NCI-H748 treated with DMSO at 0.1 percent for 48 hours (cell line): ENCODE results near the gene TMEM8B.
A peak's percentile ranks its signal among the peaks of the same experiment; 100 is the strongest.
"Not testable (repeated sequence)": the region's sequence is repeated elsewhere in the genome, so short reads cannot be mapped to it uniquely, and the experiment has no call there.

Experiments used
- DNase-seq: peaks from one replicate; lab custom pipeline; 2025; lab: John Stamatoyannopoulos, UW

TMEM8B gene

DNA sequence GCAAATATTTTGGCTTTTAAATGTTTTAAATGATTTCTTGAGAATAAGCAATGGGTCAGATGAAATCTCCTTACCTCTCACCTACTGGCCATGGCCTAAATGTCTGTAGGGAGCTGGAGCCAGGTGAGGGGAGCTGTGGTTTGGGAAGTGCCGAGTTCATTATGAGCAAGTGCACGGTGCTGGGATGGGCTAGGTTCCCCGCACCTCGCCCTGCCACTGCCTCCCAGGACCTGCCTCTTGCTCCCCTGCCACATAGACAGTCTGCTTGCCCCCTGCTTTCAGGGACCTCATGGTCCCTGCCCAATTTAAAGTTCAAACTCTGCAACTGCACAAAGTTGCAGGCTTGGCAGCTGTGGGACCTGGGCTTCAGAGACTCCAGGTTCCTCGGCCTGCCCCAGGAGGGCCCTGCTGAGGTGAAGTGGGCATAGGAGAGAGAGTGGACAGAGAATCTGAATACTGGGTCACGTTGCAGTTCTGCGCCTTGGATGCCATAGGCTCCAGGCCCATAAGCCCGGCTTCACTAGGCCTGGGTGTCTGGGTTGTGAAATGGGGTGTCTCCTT lies 35.7 kb downstream of the TMEM8B start:
- DNase-seq = no peak

DNA sequence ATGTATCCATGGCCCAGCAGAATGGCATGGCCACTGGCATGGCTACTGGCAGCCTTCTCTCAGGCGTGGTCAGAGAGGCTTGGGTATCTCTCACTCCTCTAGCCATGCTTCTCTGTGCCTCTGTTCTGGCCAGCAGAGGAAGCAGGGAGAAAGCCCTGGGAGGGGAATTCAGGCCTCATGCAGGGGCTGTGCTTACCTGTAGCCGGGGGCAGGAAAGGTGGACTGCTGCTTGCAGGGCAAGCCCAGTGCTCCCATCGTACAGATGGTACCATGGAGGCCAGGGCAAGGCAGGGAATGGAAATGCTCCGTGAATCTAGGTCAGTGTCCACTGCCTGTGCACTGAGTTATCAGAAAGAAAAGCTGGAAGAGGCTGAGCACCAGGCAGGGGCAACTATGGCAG lies 38.5 kb downstream of the TMEM8B start:
- DNase-seq = no peak

DNA sequence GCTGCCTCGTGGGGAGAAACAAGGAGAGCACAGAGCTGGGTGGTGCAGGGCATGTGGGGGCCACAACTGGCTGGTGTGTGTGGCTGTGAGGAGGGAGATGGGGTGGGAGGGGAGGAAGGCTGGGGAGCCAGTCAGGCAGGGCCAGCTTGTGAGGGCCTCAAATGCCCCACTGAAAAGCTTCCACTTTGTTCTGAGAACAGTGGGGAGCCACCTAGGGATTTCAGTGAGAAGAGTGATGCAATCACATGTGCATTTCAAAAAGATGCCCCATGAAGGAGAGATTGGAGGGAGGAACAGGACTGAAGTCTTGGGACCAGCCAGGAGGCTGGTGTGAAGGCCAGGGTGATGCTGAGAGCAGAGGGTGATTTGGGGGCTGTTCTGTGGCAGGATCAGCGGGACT lies 39.9 kb downstream of the TMEM8B start:
- no peak for DNase-seq

DNA sequence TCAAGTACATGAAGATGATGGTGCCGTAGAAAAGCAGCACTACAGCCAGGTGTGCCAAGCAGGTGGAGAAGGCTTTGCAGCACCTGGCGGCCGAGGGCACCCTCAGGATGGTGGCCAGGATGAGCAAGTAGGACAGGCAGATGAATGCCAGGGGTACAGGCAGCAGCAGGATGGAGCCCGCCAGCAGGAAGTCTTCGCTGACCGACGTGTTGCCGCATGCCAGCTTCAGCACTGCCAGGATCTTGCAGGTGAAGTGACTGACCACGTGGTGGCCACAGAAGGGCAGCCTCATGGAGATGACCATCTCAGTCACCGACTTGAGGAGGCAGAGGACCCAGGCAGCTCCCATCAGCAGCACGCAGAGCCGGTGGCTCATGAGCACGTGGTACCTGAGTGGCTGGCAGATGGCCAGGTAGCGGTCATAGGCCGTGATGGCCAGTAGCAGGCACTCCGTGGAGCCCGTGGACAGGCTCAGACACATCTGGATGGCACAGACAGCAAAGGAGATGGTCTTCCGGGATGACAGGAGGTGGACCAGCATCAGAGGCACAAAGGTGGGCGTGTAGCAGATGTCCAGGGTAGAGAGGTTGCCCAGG lies 40.7 kb downstream of the TMEM8B start:
- no peak for DNase-seq

DNA sequence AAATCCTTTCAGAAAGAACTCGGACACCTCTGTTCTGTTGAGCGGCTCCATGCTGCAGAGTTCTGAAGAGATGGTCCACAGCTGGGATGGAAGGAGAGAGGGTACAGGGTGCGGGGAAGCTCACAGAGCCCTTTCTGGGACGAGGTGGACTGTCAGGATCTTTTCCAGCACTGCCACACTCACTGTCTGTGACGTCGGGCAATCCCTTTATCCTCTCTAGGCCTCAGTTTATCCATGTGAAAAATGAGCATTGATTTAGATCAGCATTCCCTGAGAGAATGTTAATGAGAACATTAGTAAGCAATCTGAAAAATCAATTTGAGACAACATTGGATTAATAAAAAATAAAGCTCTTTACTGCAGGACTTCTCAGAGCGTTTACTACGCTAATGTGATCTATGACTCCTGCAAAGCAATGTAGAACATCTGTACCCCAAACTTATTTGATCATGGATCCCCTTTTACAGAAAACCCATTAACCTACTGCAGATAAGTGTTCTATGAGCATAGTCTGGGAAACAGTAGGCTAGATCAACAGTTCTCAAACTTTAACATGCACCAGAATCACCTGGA lies 41.4 kb downstream of the TMEM8B start, which contains the start of gene OR13J1:
OR13J1 (minus strand) TSS at position 51 of the 573 bp plus-strand sequence; CDS start at position 51, 0 bp downstream.
- no peak for DNase-seq

DNA sequence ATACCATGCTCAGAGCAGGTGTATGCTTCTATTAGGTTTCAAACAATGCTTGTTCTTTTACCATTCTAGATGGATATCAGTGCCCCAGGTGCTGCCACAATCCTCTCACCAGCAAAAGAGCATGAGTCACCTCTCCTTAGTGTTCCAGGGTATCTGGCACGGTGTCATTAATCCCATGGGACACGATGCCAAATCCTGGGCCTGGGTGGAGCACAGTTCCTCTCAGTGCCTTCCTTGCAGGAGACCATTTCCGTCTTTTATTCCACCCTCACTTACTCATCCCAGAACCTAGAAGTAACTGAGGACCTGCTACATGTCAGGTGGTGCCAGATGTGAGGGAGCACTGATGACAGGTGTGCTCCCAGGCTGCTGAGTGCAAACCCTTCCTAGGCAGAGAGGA lies 42.5 kb downstream of the TMEM8B start:
- DNase-seq = no peak

DNA sequence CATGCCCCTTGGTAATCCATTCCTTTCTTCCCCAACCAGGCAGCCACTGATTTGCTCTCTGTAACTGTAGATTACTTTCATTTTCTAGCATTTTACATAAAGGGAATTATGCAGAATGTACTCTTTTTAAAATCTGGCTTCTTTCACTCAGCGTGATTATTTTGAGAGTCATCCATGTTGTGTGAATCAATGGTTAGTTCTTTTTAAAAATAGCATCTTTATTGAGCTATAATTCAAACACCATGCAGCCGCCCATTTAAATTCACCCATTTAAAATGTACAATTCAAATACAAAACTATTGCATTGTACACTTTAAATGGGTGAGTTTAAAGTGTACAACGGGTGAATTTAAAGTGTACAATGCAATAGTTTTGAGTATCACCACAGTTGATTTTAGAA lies 43.5 kb downstream of the TMEM8B start:
- DNase-seq = no peak

DNA sequence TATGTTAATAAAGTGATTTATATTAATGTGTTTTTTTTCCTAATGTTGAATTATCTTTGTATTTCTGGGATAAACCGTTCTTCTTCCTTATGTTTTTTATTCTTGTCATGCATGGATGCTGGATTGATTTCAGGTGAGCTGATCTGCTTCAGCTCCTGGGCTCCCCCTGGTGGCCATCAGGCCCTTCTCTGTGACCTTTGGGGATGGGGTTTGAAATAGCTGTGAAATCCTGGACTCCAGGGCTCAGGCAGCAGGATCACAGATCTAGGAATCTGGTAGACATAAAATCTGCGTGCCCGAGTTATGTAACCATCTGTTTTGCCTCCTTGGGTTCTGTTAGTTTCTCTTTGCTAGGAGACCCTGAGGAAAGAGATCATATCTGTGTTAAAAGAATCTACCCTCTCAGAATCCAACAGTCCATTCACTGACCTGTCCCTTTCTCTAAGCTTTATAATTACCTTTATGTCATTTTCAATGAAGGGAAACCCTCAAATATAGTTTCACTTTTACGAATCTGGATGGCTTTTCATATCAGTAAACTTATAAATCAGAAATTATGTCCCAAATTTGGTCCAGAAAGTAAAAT lies 53.3 kb downstream of the TMEM8B start:
- DNase-seq = peak; percentile 50

DNA sequence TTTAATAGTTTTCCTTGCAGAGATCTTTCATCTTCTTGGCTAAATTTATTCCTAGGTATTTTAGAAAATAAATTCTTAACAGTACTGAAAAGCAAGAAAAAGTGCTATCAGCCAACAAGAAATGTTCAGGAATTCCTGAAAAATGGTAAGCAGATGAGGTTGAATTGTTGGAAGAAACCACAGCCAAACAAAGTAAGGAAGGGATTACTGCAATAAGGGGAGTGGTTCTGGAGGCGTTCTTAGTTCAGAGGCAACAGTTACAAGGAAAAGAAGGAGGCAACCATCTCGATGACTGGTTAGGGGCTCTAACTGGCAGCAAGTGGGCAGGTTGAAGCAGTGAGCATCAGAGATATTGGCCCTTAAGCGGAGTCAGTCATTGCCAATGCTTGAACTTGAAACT lies 54.0 kb downstream of the TMEM8B start:
- no peak for DNase-seq

DNA sequence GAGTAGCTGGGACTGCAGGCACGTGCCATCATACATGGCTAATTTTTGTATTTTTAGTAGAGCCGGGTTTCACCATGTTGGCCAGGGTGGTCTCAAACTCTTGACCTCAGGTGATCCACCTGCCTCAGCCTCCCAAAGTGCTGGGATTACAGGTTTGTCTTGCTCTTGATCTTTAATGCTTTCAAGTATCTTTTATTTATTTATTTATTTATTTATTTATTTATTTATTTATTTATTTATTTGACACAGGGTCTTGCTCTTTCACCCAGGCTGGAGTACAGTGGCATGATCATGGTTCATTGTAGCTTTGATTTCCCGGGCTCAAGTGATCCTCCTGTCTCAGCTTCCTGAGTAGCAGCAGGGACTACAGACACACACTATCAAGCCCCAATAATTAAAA lies 55.9 kb downstream of the TMEM8B start:
- DNase-seq = not testable (repeated sequence)

DNA sequence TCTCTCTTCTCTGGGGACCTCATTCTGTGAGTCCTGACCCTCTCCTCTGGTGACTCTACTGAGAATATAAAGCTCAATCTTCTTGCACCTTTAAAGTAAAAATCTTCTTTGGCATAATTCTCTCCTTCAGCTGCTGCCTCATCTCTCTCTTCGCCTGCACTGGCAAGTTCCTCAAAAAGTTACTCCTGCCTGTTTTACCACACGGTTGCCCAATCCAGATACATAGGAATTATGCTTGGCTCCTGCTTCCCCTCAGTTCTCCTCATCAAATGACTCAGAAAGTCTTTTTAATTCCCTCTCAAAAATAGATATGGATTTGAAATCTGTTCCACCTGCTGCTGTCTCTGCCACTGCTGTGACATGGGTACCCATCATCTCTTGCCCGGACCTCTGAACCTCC lies 62.6 kb downstream of the TMEM8B start:
- no peak for DNase-seq

DNA sequence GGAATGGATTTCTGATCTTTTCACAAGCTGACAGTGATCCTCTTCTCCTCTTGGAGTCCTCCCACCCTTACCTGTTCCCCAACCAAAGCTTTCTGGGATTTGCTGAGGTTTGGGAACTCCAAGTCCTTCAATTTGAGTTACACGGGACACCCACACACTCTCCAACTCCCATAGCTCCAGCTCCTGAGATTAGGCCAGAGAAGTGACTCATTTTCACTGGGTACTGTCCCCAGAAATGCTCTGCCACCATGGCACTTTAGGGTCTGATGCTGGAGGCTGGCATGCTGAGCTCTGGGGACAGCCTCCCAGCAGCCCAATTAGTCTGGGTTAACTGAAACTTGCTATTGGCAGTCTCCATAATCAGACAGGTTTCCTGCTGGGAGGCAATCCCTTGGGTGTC lies 63.0 kb downstream of the TMEM8B start:
- no peak for DNase-seq

DNA sequence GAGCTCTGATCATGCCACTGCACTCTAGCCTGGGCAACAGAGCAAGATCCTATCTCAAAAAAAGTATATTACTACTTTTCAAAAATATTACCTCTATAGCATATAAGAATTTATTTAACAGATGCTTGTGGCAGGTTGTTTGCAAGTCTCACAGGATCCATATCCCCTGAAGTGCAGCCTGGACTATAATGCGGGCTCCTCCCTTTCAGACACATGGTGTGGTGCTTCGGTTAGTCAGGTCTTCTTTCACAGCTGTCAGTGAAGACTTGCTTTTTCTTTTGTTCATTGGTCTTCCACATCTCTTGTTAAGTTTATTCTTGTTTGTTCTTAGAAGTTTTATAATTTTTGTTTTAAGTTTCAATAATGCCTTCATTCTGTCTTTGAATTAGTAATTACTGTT lies 67.5 kb downstream of the TMEM8B start:
- DNase-seq = no peak

DNA sequence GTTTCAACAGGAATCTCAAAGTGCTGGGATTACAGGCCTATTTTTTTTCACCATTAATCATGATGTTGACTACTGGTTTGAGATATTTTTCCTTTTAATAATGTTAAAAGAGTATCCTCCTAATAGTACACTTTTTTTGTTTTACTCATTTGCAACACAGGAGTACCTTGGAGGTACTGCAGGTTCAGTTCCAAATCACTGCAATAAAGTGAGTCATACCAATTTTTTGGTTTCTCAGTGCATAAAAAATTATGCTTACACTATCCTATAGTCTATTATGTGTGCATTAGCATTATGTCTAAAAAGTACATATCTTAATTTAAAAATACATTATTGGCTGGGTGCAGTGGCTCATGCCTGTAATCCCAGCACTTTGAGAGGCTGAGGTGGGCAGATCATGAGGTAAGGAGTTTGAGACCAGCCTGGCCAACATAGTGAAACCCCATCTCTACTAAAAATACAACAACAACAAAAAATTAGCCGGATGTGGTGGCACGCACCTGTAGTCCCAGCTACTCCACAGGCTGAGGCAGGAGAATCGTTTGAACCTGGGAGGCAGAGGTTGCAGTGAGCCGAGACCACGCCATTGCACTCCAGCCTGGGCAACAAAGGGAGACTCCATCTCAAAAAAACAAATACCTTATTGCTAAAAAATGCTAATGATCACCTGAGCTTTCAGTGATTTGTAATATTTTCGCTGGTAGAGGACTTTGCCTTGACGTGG lies 68.5 kb downstream of the TMEM8B start:
- DNase-seq = not testable (repeated sequence)

DNA sequence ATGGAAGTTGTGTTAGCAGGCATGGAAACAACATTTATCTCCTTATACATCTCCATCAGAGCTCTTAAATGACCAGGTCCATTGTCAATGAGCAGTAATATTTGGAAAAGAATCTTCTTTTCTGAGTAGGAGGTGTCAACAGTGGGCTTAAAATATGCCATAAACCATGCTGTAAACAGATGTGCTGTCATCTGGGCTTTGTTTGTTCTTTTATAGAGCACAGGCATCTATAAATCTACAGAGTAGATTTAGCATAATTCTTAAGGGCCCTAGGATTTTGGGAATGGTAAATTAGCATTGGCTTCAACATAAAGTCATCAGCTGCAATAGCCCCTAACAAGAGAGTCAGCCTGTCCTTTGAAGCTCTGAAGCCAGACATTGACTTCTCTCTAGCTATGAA lies 69.3 kb downstream of the TMEM8B start:
- no peak for DNase-seq

DNA sequence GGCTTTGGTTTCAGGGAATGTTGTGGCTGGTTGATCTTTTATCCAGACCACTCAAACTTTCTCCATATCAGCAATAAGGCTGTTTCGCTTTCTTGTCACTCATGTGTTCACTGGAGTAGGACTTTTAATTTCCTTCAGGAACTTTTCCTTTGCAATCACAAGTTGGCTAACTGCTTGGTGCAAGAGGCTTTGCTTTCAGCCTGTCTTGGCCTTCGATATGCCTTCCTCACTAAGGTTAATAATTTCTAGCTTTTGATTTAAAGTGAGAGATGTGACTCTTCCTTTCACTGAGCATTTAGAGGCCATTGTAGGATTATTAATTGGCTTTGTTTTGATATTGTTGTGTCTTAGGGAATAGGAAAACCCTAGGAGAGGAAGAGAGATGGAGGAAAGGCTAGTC lies 70.0 kb downstream of the TMEM8B start:
- DNase-seq = no peak

DNA sequence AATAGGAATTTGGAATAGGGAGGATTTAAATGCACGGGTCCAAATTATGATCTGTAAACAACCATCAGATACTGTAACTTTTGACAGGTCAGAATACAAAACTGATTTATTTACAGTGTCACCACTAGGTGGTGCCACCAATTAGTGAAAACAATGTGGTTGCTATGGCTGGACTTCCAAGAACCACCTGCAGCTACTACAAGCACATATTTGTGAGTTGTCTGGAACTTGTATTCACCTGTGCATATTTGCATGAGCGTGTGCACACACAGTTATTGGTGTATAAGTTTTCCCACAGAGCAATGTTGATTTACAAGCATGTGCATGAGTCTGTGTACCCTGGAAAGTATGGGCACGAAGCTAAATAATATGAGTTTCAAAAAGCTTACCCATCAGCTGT lies 74.0 kb downstream of the TMEM8B start:
- DNase-seq = peak; percentile 44

DNA sequence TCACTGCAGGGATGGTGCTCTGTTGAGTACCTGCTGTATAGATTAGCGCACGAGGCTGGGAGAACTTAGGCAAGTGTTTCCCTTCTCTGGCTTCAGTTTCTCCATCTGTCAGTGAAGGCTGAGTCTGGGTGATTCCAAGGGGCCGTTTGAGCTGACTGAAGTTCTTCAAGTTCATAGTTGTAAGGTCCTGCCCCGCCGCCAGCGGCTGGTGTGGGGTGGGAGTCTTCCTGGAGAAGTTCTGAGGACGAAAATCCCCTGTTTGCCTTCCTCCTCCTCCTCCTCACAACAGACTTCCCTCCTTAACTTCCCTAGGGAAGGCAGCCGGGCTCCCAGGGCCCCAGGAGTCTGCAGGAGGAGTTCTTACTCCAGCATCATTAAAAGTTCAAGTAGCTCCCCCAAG lies 75.3 kb downstream of the TMEM8B start:
- DNase-seq = no peak

DNA sequence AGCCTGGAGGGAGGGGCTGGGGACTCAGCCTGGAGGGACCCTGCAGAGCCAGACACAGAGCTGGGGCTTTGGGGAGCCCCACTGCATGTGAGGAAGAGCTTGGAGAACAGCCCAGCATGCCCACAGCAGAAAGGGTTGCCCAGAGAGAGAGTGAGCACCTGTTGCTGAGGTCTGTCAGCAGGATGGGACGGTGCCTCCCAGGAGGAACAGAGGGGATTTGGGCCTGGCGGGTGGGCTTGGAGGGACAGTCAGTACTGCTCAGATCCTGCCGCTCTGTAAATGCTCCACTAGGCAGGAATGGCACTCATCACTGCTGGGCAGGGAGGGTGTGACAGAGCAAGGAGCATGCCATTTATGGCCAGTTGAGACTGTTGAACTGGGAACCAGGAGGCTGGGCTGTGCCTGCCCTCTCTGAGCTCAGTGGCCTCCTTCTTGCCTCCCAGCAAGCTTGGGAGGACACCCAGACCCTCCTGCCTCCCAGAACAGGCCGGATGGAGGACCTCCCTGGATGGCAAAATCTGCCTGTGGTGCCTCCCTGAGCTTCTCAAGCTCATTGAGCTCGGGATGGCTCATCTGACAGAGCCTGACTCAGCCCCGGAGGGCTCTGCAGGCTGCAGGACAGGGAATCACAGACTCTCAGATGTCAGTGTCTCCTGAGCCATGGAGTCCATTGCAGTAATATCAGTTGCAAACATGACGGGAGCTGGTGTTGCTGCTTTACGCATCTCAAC lies 76.2 kb downstream of the TMEM8B start:
- DNase-seq = no peak

DNA sequence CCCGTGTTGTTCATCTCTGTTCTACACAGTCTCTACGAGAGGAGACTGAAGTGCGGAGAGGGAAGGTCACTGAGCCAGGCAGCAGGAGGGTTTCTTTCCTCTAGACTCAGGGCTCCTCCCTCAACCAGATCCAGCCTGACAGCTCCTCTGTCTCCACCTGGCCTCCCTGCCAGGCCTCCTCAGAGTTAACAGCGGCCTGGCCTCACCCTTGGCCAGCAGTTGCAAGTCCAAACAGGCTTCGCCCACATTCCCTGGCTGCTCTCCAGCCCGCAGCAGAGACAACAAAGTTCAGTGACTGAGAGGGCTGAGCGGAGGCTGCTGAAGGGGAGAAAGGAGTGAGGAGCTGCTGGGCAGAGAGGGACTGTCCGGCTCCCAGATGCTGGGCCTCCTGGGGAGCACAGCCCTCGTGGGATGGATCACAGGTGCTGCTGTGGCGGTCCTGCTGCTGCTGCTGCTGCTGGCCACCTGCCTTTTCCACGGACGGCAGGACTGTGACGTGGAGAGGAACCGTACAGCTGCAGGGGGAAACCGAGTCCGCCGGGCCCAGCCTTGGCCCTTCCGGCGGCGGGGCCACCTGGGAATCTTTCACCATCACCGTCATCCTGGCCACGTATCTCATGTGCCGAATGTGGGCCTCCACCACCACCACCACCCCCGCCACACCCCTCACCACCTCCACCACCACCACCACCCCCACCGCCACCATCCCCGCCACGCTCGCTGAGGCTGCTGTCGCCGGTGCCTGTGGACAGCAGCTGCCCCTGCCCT lies 77.1 kb downstream of the TMEM8B start, which contains the start of gene HRCT1:
HRCT1 (plus strand) TSS at position 291 of the 768 bp plus-strand sequence; CDS start at position 377, 86 bp downstream.
- DNase-seq = no peak
